GM12801 (cell line): ENCODE results near the gene GUSB.

Experiments
- CTCF ChIP-seq: IDR thresholded peaks from one replicate; pipeline ENCODE4 v1.5.1; 2011; ENCODE audit warnings: control low read depth; ENCODE audit not compliant: insufficient read length; ENCODE audit errors: extremely low read depth

Gene GUSB

GRCh38 chr7:65951837-65952578, 30.0 kb downstream of the GUSB start:
- no peak for TF ChIP-seq CTCF

GRCh38 chr7:65946904-65947303, 35.1 kb downstream of the GUSB start:
- TF ChIP-seq CTCF, result no peak

GRCh38 chr7:65938336-65938895, 43.6 kb downstream of the GUSB start:
- TF ChIP-seq CTCF, result no peak

- no peak for TF ChIP-seq CTCF
Observed at GRCh38 chr7:65937296-65937695, 44.7 kb downstream of the GUSB start.

GRCh38 chr7:65931685-65932084, 50.3 kb downstream of the GUSB start:
- no peak for TF ChIP-seq CTCF

- TF ChIP-seq CTCF, result no peak
Observed at GRCh38 chr7:65927489-65928448, 54.2 kb downstream of the GUSB start.

GRCh38 chr7:65926588-65926987, 55.4 kb downstream of the GUSB start:
- no peak for TF ChIP-seq CTCF
